Mucosa of descending colon (tissue), 3 donors: ENCODE data around the gene ACOT13. TPM values are rescaled to one million over a fixed set of nuclear protein-coding genes. Genes with fewer than 3 reads are reported as not detected.
"Not testable (repeated sequence)": the region's sequence is repeated elsewhere in the genome, so short reads cannot be mapped to it uniquely, and the experiment has no call there.

Experiments used
- ATAC-seq: fragments of 200-7000 bp; cut with Tn5 transposase; one replicate; pipeline ENCODE4 v1.9.1; 2020; ENCODE audit warnings: mild to moderate bottlenecking, moderate library complexity
- DNase-seq, 3 donors: peaks; one replicate each; pipeline ENCODE4 v3.0.0-alpha.2; 2020
- H3K36me3 ChIP-seq: fragments of 200-600 bp; one replicate; pipeline ENCODE4 v1.8.0; 2021; ENCODE audit warnings: low read depth, mild to moderate bottlenecking
- H3K4me1 ChIP-seq: fragments of 200-600 bp; one replicate; pipeline ENCODE4 v1.8.0; 2021; ENCODE audit warnings: low read depth, mild to moderate bottlenecking
- H3K4me3 ChIP-seq: fragments of 200-600 bp; one replicate; pipeline ENCODE4 v1.8.0; 2021; ENCODE audit warnings: mild to moderate bottlenecking
- H3K9me3 ChIP-seq: fragments of 200-600 bp; one replicate; pipeline ENCODE4 v1.8.0; 2021; ENCODE audit warnings: mild to moderate bottlenecking
- CTCF ChIP-seq: fragments of 200-600 bp; IDR thresholded peaks from one replicate; pipeline ENCODE4 v1.8.0; 2022; ENCODE audit warnings: antibody characterized with exemption, mild to moderate bottlenecking
- intact Hi-C, 2 donors: fragments of 100-400 bp; cut with DNase I in 1 of 2; cut with micrococcal nuclease in 1 of 2; formaldehyde crosslinking; loops; one replicate each; pipeline versions ENCODE4 v1.11.0 to v1.11.1; 2022; cut with DNase I, micrococcal nuclease
- total RNA-seq, 3 donors: library from RNA; stranded (reverse); fragmentation: NEBNext Ultra II Directional in 2 of 3; extraction: Animal tissue kit (Norgen Biotek cat#: 25700) in 2 of 3; gene quantifications; one replicate each; pipeline versions ENCODE4 v1.2.1 to v1.2.4, GENCODE V29; 2021 to 2023
- donor health status: DM: no; HTN: no; CAD: no; lungs with moderate emphysema.
- donor health status: DM: no; HTN: no; CAD: no.
- donor health status: DM: no; HTN: yes; CAD: no.

Gene ACOT13
- total RNA-seq, 3 donors from 2014 or later, result 28.2 to 57.0 (median 35.3) TPM

- ATAC-seq, result no peak
- TF ChIP-seq CTCF, result no peak
- no peaks in the 10 kb centered on the region for H3K4me1 ChIP-seq
- H3K4me3 ChIP-seq, result no peak overlapping the region
- no peaks in the 10 kb centered on the region for H3K9me3 ChIP-seq
- H3K36me3 ChIP-seq, result no peaks in the 10 kb centered on the region
- DNase-seq, result no peak
- intact Hi-C loops, result no loop called here
Measured at GRCh38 chr6:24743944-24744335, 77.1 kb downstream of the ACOT13 start.

- peak; percentile 28 for ATAC-seq
- Histone ChIP-seq H3K36me3 (no peaks in the 10 kb centered on the region), H3K4me3 (no peak overlapping the region), H3K9me3 (no peaks in the 10 kb centered on the region), H3K4me1 (no peaks in the 10 kb centered on the region)
- no peak for TF ChIP-seq CTCF
- intact Hi-C loops, result no loop called here
- no peak for DNase-seq
Measured at GRCh38 chr6:24744911-24745310, 78.0 kb downstream of the ACOT13 start.

- Histone ChIP-seq H3K4me3 (no peak overlapping the region), H3K9me3 (no peaks in the 10 kb centered on the region), H3K36me3 (no peaks in the 10 kb centered on the region), H3K4me1 (no peaks in the 10 kb centered on the region)
- TF ChIP-seq CTCF, result no peak
- DNase-seq (no peak), ATAC-seq (no peak)
- intact Hi-C loops, result no loop called here
Measured at GRCh38 chr6:24749297-24749696, 82.4 kb downstream of the ACOT13 start.

- H3K4me1 ChIP-seq, H3K9me3 ChIP-seq, intact Hi-C loops, ATAC-seq, H3K36me3 ChIP-seq, DNase-seq, H3K4me3 ChIP-seq: not testable (repeated sequence)
Measured at GRCh38 chr6:24750878-24751277, 84.0 kb downstream of the ACOT13 start.

GRCh38 chr6:24752503-24752902 is 85.6 kb downstream of the ACOT13 start:
- Histone ChIP-seq H3K9me3 (no peaks in the 10 kb centered on the region), H3K36me3 (no peaks in the 10 kb centered on the region), H3K4me1 (no peaks in the 10 kb centered on the region), H3K4me3 (no peak overlapping the region)
- DNase-seq, result no peak
- intact Hi-C loops, result no loop called here
- TF ChIP-seq CTCF, result no peak
- no peak for ATAC-seq

GRCh38 chr6:24752917-24753492 is 86.1 kb downstream of the ACOT13 start:
- H3K4me3 ChIP-seq, result no peak overlapping the region
- TF ChIP-seq CTCF, result no peak
- no peaks in the 10 kb centered on the region for H3K4me1 ChIP-seq
- ATAC-seq (no peak), DNase-seq (no peak)
- no peaks in the 10 kb centered on the region for H3K36me3 ChIP-seq
- H3K9me3 ChIP-seq, result no peaks in the 10 kb centered on the region
- intact Hi-C loops, result no loop called here
